Upper lobe of left lung (tissue), 4 donors: Measurements from ENCODE around the gene CLTC.

Source experiments
- CTCF ChIP-seq, 6 experiments: fragments of 450-650 bp in 4 of 6; fragments of 200-600 bp in 2 of 6; sonication (generic) in 2 of 6; IDR thresholded peaks; one replicate each; pipeline ENCODE4 v1.5.1; 2016 to 2019; ENCODE audit warnings: antibody characterized with exemption in 6 of 6
- EP300 ChIP-seq, 4 donors: sonication (generic); formaldehyde crosslinking; IDR thresholded peaks; one replicate each; pipeline ENCODE4 v1.5.1; 2017; ENCODE audit warnings: antibody characterized with exemption in 4 of 4, control low read depth in 2 of 4
- POLR2AphosphoS5 ChIP-seq, 2 donors: sonication (generic); formaldehyde crosslinking; IDR thresholded peaks; one replicate each; pipeline ENCODE4 v1.5.1; 2017; ENCODE audit warnings: antibody characterized with exemption in 2 of 2

DNA sequence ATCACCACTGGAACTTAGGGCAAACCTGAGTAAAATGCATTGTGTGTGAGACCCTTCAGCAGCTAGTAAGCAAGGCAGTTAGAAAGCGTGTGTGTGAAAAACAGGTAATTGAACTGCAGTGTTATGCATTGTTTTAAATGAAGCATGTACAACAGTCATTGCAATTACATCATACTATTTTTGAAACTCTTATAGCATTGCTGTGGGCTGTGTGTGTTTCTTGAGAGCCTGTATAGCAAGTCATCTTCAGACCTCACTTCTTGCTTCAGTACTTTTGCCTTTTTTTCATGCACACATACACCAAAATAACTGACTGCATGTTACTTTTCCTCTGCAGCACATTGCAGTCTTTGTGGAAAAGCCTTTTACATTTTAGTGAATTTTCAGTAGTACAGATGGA, 68.3 kb downstream of the CLTC start:
- no peak for TF ChIP-seq CTCF (IDR thresholded peaks at IDR 0.05)
- TF ChIP-seq POLR2AphosphoS5 (IDR thresholded peaks at IDR 0.05), result no peak
- TF ChIP-seq EP300 (IDR thresholded peaks at IDR 0.05), result no peak
